NCI-H82 treated with DMSO at 0.1 percent for 48 hours (cell line): Measurements from ENCODE around the gene DHRS7C.

Experiments
- DNase-seq: peaks from one replicate; lab custom pipeline; 2025; ENCODE audit not compliant: unreplicated experiment; lab: John Stamatoyannopoulos, UW

Gene DHRS7C

GRCh38 chr17:9790889-9791876 lies at the start of gene DHRS7C:
DHRS7C (minus strand) TSS chr17:9791592; CDS start chr17:9791284, 308 bp downstream.
- no peak for DNase-seq

- no peak for DNase-seq
Measured at GRCh38 chr17:9839433-9839832, 48.0 kb upstream of the DHRS7C start.

GRCh38 chr17:9837551-9838471 lies 46.4 kb upstream of the DHRS7C start:
- DNase-seq = no peak

GRCh38 chr17:9833922-9834321 lies 42.5 kb upstream of the DHRS7C start:
- no peak for DNase-seq

- no peak for DNase-seq
Measured at GRCh38 chr17:9830711-9831110, 39.3 kb upstream of the DHRS7C start.

- no peak for DNase-seq
Measured at GRCh38 chr17:9829343-9829742, 38.0 kb upstream of the DHRS7C start.

- DNase-seq = no peak
Measured at GRCh38 chr17:9828296-9829295, 37.2 kb upstream of the DHRS7C start.

- DNase-seq = no peak
Measured at GRCh38 chr17:9825641-9826150, 34.3 kb upstream of the DHRS7C start, which contains the start of gene GLP2R. GLP2R (plus strand) TSS chr17:9825924; CDS start chr17:9826064, 140 bp downstream.

GRCh38 chr17:9824797-9825338 lies 33.5 kb upstream of the DHRS7C start:
- DNase-seq = no peak

GRCh38 chr17:9824094-9824493 lies 32.7 kb upstream of the DHRS7C start:
- DNase-seq = no peak

GRCh38 chr17:9821921-9822320 lies 30.5 kb upstream of the DHRS7C start, which contains the start of gene GSG1L2:
GSG1L2 (minus strand) TSS chr17:9822079; CDS start chr17:9822071, 8 bp downstream.
- peak; percentile 42 for DNase-seq

GRCh38 chr17:9820448-9820847 lies 29.1 kb upstream of the DHRS7C start:
- no peak for DNase-seq

GRCh38 chr17:9818760-9819159 lies 27.4 kb upstream of the DHRS7C start:
- no peak for DNase-seq

GRCh38 chr17:9817086-9817485 lies 25.7 kb upstream of the DHRS7C start:
- no peak for DNase-seq

- no peak for DNase-seq
Measured at GRCh38 chr17:9816472-9816871, 25.1 kb upstream of the DHRS7C start.

- no peak for DNase-seq
Measured at GRCh38 chr17:9814337-9814945, 23.0 kb upstream of the DHRS7C start.

GRCh38 chr17:9813166-9813565 lies 21.8 kb upstream of the DHRS7C start:
- no peak for DNase-seq

- no peak for DNase-seq
Measured at GRCh38 chr17:9811537-9811936, 20.1 kb upstream of the DHRS7C start.

- DNase-seq = no peak
Measured at GRCh38 chr17:9811086-9811485, 19.7 kb upstream of the DHRS7C start.
